ENCODE measurements around the gene SGIP1.

Gene SGIP1

GRCh38 chr1:66540434-66541032, 6.6 kb downstream of the SGIP1 start:
- no peak overlapping the region for H3K4me2 ChIP-seq (ENCODE audit: low read length)
- H3K36me3 ChIP-seq (ENCODE audit: insufficient read depth, low read length): no peaks in the 10 kb centered on the region
- TF ChIP-seq CTCF (IDR thresholded peaks at IDR 0.05; ENCODE audit: low read length) (no peak), EZH2 (IDR thresholded peaks at IDR 0.05; ENCODE audit: borderline replicate concordance, low read length) (no peak)
- no peak overlapping the region for H3K9ac ChIP-seq (ENCODE audit: low read length)
- H3K9me3 ChIP-seq (ENCODE audit: low read length): no peaks in the 10 kb centered on the region
- no peak overlapping the region for H3K27ac ChIP-seq (ENCODE audit: low read depth, low read length, poor library complexity, severe bottlenecking)
- no peaks in the 10 kb centered on the region for H3K9me2 ChIP-seq (ENCODE audit: low read depth, low read length)
- no peaks in the 10 kb centered on the region for H3K27me3 ChIP-seq (ENCODE audit: insufficient read depth, low read length)
- no peak overlapping the region for H2AFZ ChIP-seq (ENCODE audit: low read length)
- H3F3A ChIP-seq (ENCODE audit: insufficient read depth, low read length): no peaks in the 10 kb centered on the region
- H3K4me1 ChIP-seq (ENCODE audit: insufficient read depth, low read length, severe bottlenecking): no peaks in the 10 kb centered on the region
- H3K79me2 ChIP-seq (ENCODE audit: insufficient read depth, low read length): no peaks in the 10 kb centered on the region
- 0 out of 2 replicates have a peak, but pooled peaks cover 3% of the 10 kb centered on the region for H4K20me1 ChIP-seq (ENCODE audit: insufficient read depth, low read length)
- no peak overlapping the region for H3K4me3 ChIP-seq (ENCODE audit: low read depth, low read length, poor library complexity, severe bottlenecking)

DNA sequence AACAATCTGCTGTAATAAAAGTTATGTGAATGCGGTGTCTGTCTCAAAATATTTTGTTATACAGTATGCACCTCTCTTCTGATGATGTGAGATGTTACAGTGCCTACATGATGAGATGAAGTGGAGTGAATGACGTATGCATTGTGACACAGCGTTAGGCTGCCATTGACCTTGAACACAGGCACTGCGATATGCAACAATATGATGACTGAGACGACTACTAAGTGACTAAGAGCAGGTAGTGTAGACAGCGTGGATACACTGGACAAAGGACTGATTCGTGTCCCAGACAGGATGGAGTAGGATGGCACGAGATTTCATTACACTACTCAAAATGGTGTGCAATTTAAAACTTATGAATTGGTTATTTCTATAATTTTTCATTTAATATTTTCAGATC, 8.4 kb downstream of the SGIP1 start:
- Histone ChIP-seq H3K36me3 (ENCODE audit: insufficient read depth, low read length) (no peaks in the 10 kb centered on the region), H3K4me1 (ENCODE audit: insufficient read depth, low read length, severe bottlenecking) (no peaks in the 10 kb centered on the region), H3K27ac (ENCODE audit: low read depth, low read length, poor library complexity, severe bottlenecking) (no peak overlapping the region), H3K27me3 (ENCODE audit: insufficient read depth, low read length) (no peaks in the 10 kb centered on the region), H3K9me2 (ENCODE audit: low read depth, low read length) (no peaks in the 10 kb centered on the region), H4K20me1 (ENCODE audit: insufficient read depth, low read length) (0 out of 2 replicates have a peak, but pooled peaks cover 3% of the 10 kb centered on the region), H3K9me3 (ENCODE audit: low read length) (no peaks in the 10 kb centered on the region), H3K9ac (ENCODE audit: low read length) (no peak overlapping the region), H3K79me2 (ENCODE audit: insufficient read depth, low read length) (no peaks in the 10 kb centered on the region), H2AFZ (ENCODE audit: low read length) (no peak overlapping the region), H3K4me2 (ENCODE audit: low read length) (no peak overlapping the region), H3F3A (ENCODE audit: insufficient read depth, low read length) (no peaks in the 10 kb centered on the region), H3K4me3 (ENCODE audit: low read depth, low read length, poor library complexity, severe bottlenecking) (no peak overlapping the region)
- no peak for TF ChIP-seq EZH2 (IDR thresholded peaks at IDR 0.05; ENCODE audit: borderline replicate concordance, low read length)
- TF ChIP-seq CTCF (IDR thresholded peaks at IDR 0.05; ENCODE audit: low read length): no peak

- no peak overlapping the region for H3K4me3 ChIP-seq (ENCODE audit: low read depth, low read length, poor library complexity, severe bottlenecking)
Observed at GRCh38 chr1:66542811-66543767, 9.1 kb downstream of the SGIP1 start.

More at GRCh38 chr1:66542811-66543767, 9.1 kb downstream of the SGIP1 start:
- H3F3A ChIP-seq (ENCODE audit: insufficient read depth, low read length): no peaks in the 10 kb centered on the region
- no peaks in the 10 kb centered on the region for H3K27me3 ChIP-seq (ENCODE audit: insufficient read depth, low read length)
- H3K79me2 ChIP-seq (ENCODE audit: insufficient read depth, low read length): no peaks in the 10 kb centered on the region
- no peaks in the 10 kb centered on the region for H3K9me3 ChIP-seq (ENCODE audit: low read length)
- no peak overlapping the region for H3K4me2 ChIP-seq (ENCODE audit: low read length)
- H4K20me1 ChIP-seq (ENCODE audit: insufficient read depth, low read length): no peaks in the 10 kb centered on the region
- H3K9ac ChIP-seq (ENCODE audit: low read length): no peak overlapping the region
- TF ChIP-seq EZH2 (IDR thresholded peaks at IDR 0.05; ENCODE audit: borderline replicate concordance, low read length) (no peak), CTCF (IDR thresholded peaks at IDR 0.05; ENCODE audit: low read length) (no peak)
- H3K36me3 ChIP-seq (ENCODE audit: insufficient read depth, low read length): no peaks in the 10 kb centered on the region
- no peaks in the 10 kb centered on the region for H3K9me2 ChIP-seq (ENCODE audit: low read depth, low read length)
- no peak overlapping the region for H3K27ac ChIP-seq (ENCODE audit: low read depth, low read length, poor library complexity, severe bottlenecking)
- no peaks in the 10 kb centered on the region for H3K4me1 ChIP-seq (ENCODE audit: insufficient read depth, low read length, severe bottlenecking)
- H2AFZ ChIP-seq (ENCODE audit: low read length): no peak overlapping the region
